ENCODE measurements around the gene LRRC27.
A peak's percentile ranks its signal among the peaks of the same experiment; 100 is the strongest.

The LRRC27 gene

GRCh38 chr10:132319853-132320653 lies 11.9 kb upstream of the LRRC27 start:
- DNase-seq (ENCODE audit: low spot score): peak; percentile 83

GRCh38 chr10:132320654-132321469 lies 11.1 kb upstream of the LRRC27 start:
- no peak for DNase-seq (ENCODE audit: low spot score)
- in situ Hi-C loops (cut with MboI; ENCODE audit: low pct_unique_long_range_greater_than_20kb, low sequenced_read_pairs, unreplicated experiment): no loop called here
- no peak for TF ChIP-seq CTCF (IDR thresholded peaks at IDR 0.05; ENCODE audit: extremely low read depth, insufficient read depth, missing control alignments)

More at GRCh38 chr10:132319853-132320653, 11.9 kb upstream of the LRRC27 start:
- TF ChIP-seq CTCF (IDR thresholded peaks at IDR 0.05; ENCODE audit: extremely low read depth, insufficient read depth, missing control alignments): no peak
- in situ Hi-C loops (cut with MboI; ENCODE audit: low pct_unique_long_range_greater_than_20kb, low sequenced_read_pairs, unreplicated experiment): no loop called here

- no peak for TF ChIP-seq CTCF (IDR thresholded peaks at IDR 0.05; ENCODE audit: extremely low read depth, insufficient read depth, missing control alignments)
- in situ Hi-C loops (cut with MboI; ENCODE audit: low pct_unique_long_range_greater_than_20kb, low sequenced_read_pairs, unreplicated experiment): no loop called here
- no peak for DNase-seq (ENCODE audit: low spot score)
These were observed 10.3 kb upstream of the LRRC27 start for GRCh38 chr10:132321726-132322125.

GRCh38 chr10:132322586-132323048 lies 9.4 kb upstream of the LRRC27 start:
- no peak for DNase-seq (ENCODE audit: low spot score)
- no peak for TF ChIP-seq CTCF (IDR thresholded peaks at IDR 0.05; ENCODE audit: extremely low read depth, insufficient read depth, missing control alignments)
- in situ Hi-C loops (cut with MboI; ENCODE audit: low pct_unique_long_range_greater_than_20kb, low sequenced_read_pairs, unreplicated experiment): no loop called here

- TF ChIP-seq CTCF (IDR thresholded peaks at IDR 0.05; ENCODE audit: extremely low read depth, insufficient read depth, missing control alignments): no peak
- DNase-seq (ENCODE audit: low spot score): no peak
- in situ Hi-C loops (cut with MboI; ENCODE audit: low pct_unique_long_range_greater_than_20kb, low sequenced_read_pairs, unreplicated experiment): no loop called here
These were observed 7.8 kb upstream of the LRRC27 start for GRCh38 chr10:132324186-132324585.

GRCh38 chr10:132326344-132326889 lies 5.6 kb upstream of the LRRC27 start:
- in situ Hi-C loops (cut with MboI; ENCODE audit: low pct_unique_long_range_greater_than_20kb, low sequenced_read_pairs, unreplicated experiment): no loop called here
- TF ChIP-seq CTCF (IDR thresholded peaks at IDR 0.05; ENCODE audit: extremely low read depth, insufficient read depth, missing control alignments): no peak
- DNase-seq (ENCODE audit: low spot score): no peak
